Smooth muscle cell (in vitro differentiated cells): ENCODE data around the gene NOX5. TPM values are rescaled to one million over a fixed set of nuclear protein-coding genes. Genes with fewer than 3 reads are reported as not detected.

Source experiments
- DNase-seq: peaks from one replicate; lab custom pipeline; 2025; ENCODE audit not compliant: unreplicated experiment; lab: John Stamatoyannopoulos, UW
- H2AFZ ChIP-seq: fragments of 200-600 bp; sonication (generic); 2 replicates; pipeline ENCODE4 v1.6.0; 2016; ENCODE audit warnings: antibody characterized with exemption, low read depth, mild to moderate bottlenecking
- H3F3A ChIP-seq: fragments of 200-600 bp; sonication (generic); 2 replicates; pipeline ENCODE4 v1.6.0; 2017; ENCODE audit warnings: antibody characterized with exemption, low read depth
- H3K27ac ChIP-seq: fragments of 200-600 bp; sonication (generic); 2 replicates; pipeline ENCODE4 v1.5.1; 2016; ENCODE audit warnings: low read depth, mild to moderate bottlenecking
- H3K27me3 ChIP-seq: fragments of 200-600 bp; sonication (generic); 2 replicates; pipeline ENCODE4 v1.6.1; 2016; ENCODE audit warnings: low read depth, mild to moderate bottlenecking
- H3K36me3 ChIP-seq: fragments of 200-600 bp; sonication (generic); 2 replicates; pipeline ENCODE4 v1.5.1; 2016; ENCODE audit warnings: low read depth
- H3K4me1 ChIP-seq: fragments of 200-600 bp; sonication (generic); 2 replicates; pipeline ENCODE4 v1.5.1; 2016; ENCODE audit warnings: low read depth
- H3K4me2 ChIP-seq: fragments of 200-600 bp; sonication (generic); 2 replicates; pipeline ENCODE4 v1.6.0; 2016; ENCODE audit warnings: mild to moderate bottlenecking
- H3K4me3 ChIP-seq: fragments of 200-600 bp; sonication (generic); 2 replicates; pipeline ENCODE4 v1.5.1; 2016; ENCODE audit warnings: mild to moderate bottlenecking
- H3K79me2 ChIP-seq: fragments of 200-600 bp; sonication (generic); 2 replicates; pipeline ENCODE4 v1.6.0; 2016; ENCODE audit warnings: low read depth, mild to moderate bottlenecking
- H3K9ac ChIP-seq: fragments of 200-600 bp; sonication (generic); 2 replicates; pipeline ENCODE4 v1.6.0; 2016; ENCODE audit warnings: low read depth
- H3K9me3 ChIP-seq: fragments of 200-600 bp; sonication (generic); replicated peaks from 2 replicates; pipeline ENCODE4 v1.5.1; 2016; ENCODE audit warnings: low read depth
- H4K20me1 ChIP-seq: fragments of 200-600 bp; sonication (generic); 2 replicates; pipeline ENCODE4 v1.6.0; 2016; ENCODE audit warnings: low read depth
- WGBS: methylation state at CpG from one replicate; pipeline ENCODE4 v1.1.7; 2016; ENCODE audit warnings: low lambda C conversion rate; 5-methylcytosine and 5-hydroxymethylcytosine counted together
- polyA plus RNA-seq: library from polyadenylated mRNA; unstranded; fragments of >200 nt; fragmentation: Nextera tagmentation; extraction: Ambion mirVana; gene quantifications from 2 replicates; pipeline ENCODE4 v1.2.1, GENCODE V29; 2016
- total RNA-seq: library from RNA; depleted of rRNA; stranded (reverse); fragments of >200 nt; gene quantifications from 2 replicates; pipeline ENCODE4 v1.2.3, GENCODE V29; 2014
- TF ChIP-seq, protein P1 (sequence below): fragments of 200-600 bp; sonication (generic); IDR thresholded peaks from 2 replicates; pipeline ENCODE4 v1.5.1; 2017; ENCODE audit warnings: borderline replicate concordance, mild to moderate bottlenecking, antibody characterized with exemption; ENCODE audit not compliant: insufficient read depth, poor library complexity, severe bottlenecking

The NOX5 gene
- total and polyA plus RNA-seq, 2 experiments from 2014 or later = 0.16 to 0.22 TPM

DNA sequence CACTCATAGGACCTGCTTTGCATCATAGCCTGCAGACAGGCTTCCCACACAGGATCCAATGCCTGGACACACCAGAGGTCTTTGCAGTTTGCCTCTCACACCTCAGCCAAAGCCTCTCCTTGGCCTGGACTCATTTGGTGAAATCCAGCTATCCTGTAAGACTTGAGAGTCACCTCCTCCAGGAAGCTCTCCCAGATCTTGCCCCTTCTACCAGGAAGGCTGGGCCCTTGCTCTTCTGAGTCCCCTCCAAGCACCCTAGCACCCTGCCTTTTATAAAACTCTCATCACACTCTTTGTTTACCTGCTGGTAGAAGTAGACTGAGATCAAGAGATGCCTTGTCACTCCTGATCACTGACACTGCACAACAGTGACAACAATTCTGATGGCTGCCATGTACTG lies 79.1 kb downstream of the NOX5 start:
- TF ChIP-seq, protein P1, sequence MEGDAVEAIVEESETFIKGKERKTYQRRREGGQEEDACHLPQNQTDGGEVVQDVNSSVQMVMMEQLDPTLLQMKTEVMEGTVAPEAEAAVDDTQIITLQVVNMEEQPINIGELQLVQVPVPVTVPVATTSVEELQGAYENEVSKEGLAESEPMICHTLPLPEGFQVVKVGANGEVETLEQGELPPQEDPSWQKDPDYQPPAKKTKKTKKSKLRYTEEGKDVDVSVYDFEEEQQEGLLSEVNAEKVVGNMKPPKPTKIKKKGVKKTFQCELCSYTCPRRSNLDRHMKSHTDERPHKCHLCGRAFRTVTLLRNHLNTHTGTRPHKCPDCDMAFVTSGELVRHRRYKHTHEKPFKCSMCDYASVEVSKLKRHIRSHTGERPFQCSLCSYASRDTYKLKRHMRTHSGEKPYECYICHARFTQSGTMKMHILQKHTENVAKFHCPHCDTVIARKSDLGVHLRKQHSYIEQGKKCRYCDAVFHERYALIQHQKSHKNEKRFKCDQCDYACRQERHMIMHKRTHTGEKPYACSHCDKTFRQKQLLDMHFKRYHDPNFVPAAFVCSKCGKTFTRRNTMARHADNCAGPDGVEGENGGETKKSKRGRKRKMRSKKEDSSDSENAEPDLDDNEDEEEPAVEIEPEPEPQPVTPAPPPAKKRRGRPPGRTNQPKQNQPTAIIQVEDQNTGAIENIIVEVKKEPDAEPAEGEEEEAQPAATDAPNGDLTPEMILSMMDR = no peak
- no peak overlapping the region for H3K9ac ChIP-seq
- H3F3A ChIP-seq = no peaks in the 10 kb centered on the region
- no peaks in the 10 kb centered on the region for H3K9me3 ChIP-seq
- no peaks in the 10 kb centered on the region for H3K36me3 ChIP-seq
- no peak overlapping the region for H3K27ac ChIP-seq
- no peak overlapping the region for H3K4me2 ChIP-seq
- H2AFZ ChIP-seq = no peak overlapping the region
- no peak for DNase-seq
- no peak overlapping the region for H3K4me3 ChIP-seq
- H3K27me3 ChIP-seq = peaks cover 20% of the 10 kb centered on the region
- H3K79me2 ChIP-seq = no peaks in the 10 kb centered on the region
- H3K4me1 ChIP-seq = peaks cover 4% of the 10 kb centered on the region
- no peaks in the 10 kb centered on the region for H4K20me1 ChIP-seq

DNA sequence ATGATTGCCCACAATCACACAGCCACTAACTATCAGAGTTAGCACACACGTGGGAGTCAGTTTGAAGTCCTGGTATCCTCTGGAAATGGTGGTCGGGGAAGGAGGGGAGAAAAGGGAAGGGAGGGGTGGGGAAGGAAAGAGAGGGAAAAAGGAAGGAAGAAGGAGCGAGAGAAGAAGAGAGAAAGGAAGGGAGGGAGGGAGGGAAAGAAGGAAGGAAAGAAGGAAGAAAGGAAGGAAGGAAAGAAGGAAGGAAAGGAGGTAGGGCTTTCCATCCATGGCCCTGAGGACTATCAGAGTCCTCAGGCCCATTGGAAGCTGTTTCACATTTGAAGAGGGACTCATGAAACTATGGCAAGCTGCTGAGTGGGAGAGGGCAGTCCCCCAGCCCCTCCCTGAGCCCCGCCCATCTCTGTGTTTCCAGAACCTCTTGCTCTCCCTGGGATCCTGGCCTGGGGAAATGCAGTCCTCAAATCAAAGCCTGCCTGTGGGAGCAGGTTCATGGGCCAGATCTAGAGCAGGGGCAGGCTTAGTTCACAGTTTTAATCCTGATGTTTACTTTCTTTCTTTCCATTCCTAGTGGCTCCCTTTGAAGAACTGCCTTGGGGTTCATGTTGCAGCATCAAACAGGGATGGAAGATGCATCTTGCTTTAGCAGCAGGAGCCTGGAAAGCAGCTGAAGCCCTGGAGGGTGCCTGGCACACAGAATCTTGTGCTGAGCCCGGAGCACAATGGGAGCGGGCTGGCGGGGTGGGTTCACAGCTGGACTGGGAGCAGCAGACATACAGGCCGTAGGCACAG lies 79.8 kb downstream of the NOX5 start:
- H3K27me3 ChIP-seq = peaks cover 13% of the 10 kb centered on the region
- H2AFZ ChIP-seq = no peak overlapping the region
- H3K4me2 ChIP-seq = no peak overlapping the region
- peaks cover 4% of the 10 kb centered on the region for H3K4me1 ChIP-seq
- no peaks in the 10 kb centered on the region for H3K36me3 ChIP-seq
- no peaks in the 10 kb centered on the region for H3K9me3 ChIP-seq
- no peak overlapping the region for H3K9ac ChIP-seq
- WGBS = 62% methylated on average over 7 of the region's 8 CpGs
- TF ChIP-seq, protein P1 = no peak
- no peak overlapping the region for H3K27ac ChIP-seq
- no peak overlapping the region for H3K4me3 ChIP-seq
- no peaks in the 10 kb centered on the region for H3K79me2 ChIP-seq
- H4K20me1 ChIP-seq = no peaks in the 10 kb centered on the region
- DNase-seq = no peak
- H3F3A ChIP-seq = no peaks in the 10 kb centered on the region

DNA sequence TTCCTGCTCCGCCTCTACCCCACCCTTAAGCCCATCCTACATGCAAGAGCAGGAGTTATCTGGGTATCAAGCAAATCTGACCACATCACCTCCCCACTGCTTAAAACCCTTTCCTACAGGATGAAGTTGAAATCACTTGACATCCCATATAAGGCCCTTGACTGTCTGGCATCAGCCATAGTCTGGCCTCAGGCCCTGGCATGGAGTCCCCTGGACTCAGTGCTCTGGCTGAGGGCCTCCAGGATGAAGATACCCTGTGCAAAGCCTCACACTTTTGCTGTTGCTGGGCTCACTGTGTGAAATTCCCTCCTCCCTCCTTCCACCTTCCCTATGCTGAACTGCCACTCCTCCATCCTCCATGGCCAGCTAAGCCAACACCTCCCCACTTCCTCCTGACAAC lies 80.8 kb downstream of the NOX5 start:
- Histone ChIP-seq H2AFZ (no peak overlapping the region), H3K4me2 (no peak overlapping the region), H3F3A (no peaks in the 10 kb centered on the region), H3K27me3 (peaks cover 3% of the 10 kb centered on the region), H3K4me1 (no peaks in the 10 kb centered on the region), H3K9ac (no peak overlapping the region), H3K27ac (no peak overlapping the region), H3K36me3 (no peaks in the 10 kb centered on the region), H3K9me3 (no peaks in the 10 kb centered on the region), H4K20me1 (no peaks in the 10 kb centered on the region), H3K4me3 (no peak overlapping the region), H3K79me2 (no peaks in the 10 kb centered on the region)
- 100% methylated on average over 1 of the region's 1 CpG for WGBS
- TF ChIP-seq, protein P1 = no peak
- no peak for DNase-seq

DNA sequence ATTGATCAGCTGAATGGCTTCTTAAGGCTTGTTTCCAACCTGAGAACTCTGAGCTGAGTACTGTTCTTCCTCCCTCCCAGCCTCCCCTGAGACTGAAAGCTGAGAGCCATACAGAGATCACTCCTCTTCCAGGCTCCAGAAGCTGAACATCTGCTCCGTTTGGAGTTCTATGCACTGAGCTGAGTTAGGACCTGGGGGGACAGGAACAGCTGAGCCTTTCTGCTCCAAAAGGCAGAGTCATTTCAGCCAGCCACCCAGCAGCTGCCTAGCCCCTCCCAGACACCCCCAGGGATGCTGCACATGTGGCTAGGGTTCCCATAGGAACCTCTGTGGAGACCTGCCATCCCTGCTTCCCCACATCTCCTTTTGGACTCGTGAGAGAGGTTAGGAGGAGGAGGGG lies 81.7 kb downstream of the NOX5 start:
- Histone ChIP-seq H3F3A (no peaks in the 10 kb centered on the region), H2AFZ (no peak overlapping the region), H3K27ac (no peak overlapping the region), H3K9ac (no peak overlapping the region), H3K79me2 (no peaks in the 10 kb centered on the region), H3K4me2 (no peak overlapping the region), H3K9me3 (no peaks in the 10 kb centered on the region), H4K20me1 (no peaks in the 10 kb centered on the region), H3K27me3 (peaks cover 1% of the 10 kb centered on the region), H3K4me1 (no peaks in the 10 kb centered on the region), H3K4me3 (no peak overlapping the region), H3K36me3 (no peaks in the 10 kb centered on the region)
- DNase-seq = no peak
- 96% methylated on average over 2 of the region's 2 CpGs for WGBS
- TF ChIP-seq, protein P1 = no peak
